Endothelial cell of hepatic sinusoid (primary cell): ENCODE results near the gene OLR1.
"Not testable (repeated sequence)": the region's sequence is repeated elsewhere in the genome, so short reads cannot be mapped to it uniquely, and the experiment has no call there.

ENCODE experiments used
- in situ Hi-C: cut with HindIII; loops from 2 replicates; pipeline ENCODE4 v1.10.0; 2017; ENCODE audit warnings: low sequenced_read_pairs

OLR1 gene

DNA sequence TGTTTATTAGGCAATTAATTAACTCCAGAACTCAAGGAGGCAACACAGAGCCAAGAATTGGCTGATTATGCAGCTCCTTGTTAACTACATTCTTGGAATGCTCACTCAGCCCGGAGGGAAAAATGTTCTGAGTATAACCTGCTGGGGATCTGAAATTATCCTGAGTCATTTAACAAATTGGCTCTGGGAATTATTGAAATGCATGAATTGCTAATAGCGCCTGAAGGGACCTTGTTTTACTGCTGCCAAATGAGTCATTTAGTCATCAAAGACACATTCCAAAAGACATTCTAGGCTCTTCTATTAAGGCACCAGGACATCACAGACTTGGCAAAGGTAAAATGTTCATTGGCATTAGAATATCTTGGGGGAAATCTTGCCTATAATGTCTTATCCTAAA lies 19.9 kb upstream of the OLR1 start:
- in situ Hi-C loops, result no loop called here

DNA sequence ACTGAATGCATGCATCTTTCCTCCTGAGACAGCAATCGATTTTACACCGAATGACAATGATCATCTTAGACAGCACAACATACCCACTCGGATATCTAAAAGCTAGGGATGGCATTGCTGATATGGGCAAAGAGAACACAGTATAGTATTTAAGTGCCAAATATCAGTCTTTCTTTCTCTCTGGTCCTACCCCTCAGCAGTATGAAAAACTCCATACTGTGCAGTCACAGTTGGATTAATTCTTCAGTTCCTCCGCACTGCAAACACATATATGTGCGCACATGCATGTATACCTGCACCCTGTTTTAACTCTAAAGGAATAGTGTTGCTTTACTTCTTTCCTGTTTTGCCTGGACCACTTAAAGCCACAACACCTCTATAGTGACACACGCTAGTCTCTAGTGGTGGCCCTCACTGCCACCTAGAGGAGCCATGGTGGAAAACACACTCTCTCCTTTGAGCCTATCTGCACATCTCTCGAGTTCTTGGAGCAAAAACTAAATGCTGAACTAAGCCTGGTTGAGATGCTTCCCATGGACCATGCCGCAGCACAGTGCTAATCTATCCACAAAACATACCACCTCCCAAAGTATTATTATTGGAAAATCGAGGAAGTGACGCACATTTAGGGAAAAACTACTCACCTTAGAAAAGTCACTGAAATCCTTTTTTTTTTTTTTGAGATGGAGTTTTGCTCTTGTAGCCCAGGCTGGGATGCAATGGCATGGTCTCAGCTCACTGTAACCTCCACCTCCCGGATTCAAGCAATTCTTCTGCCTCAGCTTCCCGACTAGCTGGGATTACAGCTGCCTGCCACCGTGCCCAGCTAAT lies 18.8 kb upstream of the OLR1 start:
- in situ Hi-C loops, result no loop called here

DNA sequence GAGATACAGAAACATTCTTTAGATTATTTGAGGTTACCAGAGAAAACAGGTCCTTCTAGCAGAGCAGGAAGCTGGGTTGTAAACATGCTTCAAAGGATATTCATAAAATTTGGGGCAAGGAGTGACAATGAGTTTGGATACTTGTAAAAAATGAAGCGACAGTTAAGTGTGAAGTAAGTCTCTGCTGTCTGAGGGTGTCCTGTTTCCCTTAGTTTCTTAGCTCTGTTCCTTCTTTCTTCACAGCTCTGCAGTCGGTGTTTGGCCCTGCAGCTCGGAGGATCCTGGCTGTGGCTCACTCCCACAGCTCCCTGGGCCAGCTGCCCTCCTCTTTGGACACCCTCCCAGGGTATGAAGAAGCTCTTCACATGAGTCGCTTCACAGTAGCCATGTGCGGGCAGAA lies 17.7 kb upstream of the OLR1 start:
- in situ Hi-C loops, result no loop called here

DNA sequence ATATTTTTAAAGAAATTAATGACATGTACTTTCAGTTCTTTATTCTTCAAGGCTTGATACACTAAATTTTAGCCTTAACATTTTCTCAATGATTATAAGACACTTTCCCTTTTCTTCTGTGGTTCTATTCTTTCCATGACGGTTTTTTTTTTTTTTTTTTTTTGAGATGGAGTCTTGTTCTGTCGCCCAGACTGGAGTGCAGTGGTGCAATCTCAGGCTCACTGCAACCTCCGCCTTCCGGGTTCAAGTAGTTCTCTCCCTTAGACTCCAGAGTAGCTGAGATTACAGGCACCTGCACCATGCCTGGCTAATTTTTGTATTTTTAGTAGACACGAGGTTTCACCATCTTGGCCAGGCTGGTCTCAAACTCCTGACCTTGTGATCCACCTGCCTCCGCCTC lies 15.0 kb upstream of the OLR1 start:
- in situ Hi-C loops, result not testable (repeated sequence)

DNA sequence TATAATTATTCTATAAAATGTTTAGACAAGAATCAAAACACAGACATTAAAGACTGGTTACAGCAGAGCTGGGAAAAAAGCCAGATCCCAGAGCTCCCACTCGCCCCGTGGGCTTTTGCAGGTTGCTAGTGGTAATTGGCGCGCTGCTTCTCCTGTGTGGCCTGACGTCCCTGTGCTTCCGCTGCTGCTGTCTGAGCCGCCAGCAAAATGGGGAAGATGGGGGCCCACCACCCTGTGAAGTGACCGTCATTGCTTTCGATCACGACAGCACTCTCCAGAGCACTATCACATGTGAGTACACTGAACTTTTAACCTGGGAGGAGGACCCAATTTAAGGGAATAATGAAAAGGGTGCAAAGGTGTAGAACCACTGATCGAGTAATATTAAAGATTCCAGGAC lies 14.4 kb upstream of the OLR1 start:
- in situ Hi-C loops, result no loop called here

DNA sequence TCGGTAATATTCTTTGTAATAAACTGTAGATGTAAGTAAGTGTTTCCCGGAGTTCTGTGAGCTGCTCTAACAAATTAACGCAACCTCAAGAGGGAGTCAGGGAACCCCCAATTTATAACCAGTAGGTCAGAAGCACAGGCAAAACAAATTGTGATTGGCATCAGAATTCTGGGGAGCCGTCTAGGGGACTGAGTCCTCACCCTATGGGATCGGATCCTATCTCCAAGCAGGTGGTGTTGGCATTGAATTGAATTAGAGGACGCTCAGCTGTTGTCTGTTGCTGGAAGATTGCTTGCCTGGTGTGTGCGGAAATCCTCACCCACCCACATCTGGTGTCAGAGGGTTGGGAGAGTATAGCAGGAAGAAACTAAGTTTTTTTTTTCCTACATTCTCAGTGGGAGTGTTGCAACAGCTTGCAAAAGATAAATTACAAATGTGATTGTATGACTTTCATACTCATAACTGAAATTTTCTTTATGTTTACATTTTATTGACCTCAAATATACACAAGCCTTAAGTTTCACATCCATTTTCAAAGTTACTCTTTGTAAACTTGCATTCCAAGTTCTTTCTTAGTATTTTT lies 12.4 kb upstream of the OLR1 start:
- in situ Hi-C loops, result no loop called here

DNA sequence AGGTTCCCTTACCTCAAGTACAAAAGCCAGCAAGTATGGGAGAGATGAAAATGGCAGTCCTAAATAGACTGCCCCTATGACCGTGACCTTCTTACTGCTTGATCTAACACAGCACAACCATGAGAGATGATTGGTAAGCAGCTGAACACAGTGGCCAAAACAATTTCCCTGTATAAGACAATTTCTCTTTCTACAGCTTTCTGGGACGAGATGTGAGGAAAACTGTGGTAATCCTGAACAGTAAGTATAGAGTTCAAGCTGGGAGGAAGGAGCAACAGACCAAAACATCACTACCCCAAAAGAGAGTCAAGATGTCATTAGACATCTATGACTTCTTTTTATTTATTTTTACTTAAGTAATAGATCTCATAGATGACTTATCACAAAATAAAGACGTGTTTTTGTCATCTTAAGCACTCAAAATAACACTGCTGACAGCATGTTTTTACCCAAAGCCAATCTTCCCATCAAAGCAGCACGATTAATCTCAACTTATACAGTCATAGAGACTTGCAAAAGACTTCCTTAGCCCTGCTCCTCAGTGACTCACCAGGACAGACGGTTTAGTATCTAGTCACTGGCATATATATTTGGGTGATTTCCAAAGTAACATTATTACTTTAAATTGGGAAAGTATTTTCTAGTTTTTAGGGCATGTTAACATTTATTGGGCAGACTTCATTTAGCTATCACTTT lies 10.6 kb upstream of the OLR1 start:
- in situ Hi-C loops, result no loop called here

DNA sequence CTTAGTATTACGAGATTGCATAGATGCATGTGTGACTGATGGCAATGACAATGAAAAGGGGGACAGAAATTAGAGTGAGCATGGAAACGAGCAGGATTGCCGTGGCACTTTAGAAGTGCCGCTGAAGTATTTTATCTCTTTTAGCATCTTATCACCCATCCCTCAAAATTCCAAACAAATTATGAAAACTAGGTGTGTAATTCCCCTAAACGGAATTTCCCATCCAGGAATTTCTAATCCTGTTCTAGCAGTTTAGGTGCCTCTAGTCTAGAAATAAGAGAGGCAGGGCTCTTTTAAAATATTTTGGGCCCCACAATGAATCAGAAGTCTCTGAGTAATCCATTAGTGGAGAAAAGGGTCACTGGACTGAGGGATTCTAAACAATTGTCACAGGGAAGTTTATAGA lies 7.8 kb upstream of the OLR1 start:
- in situ Hi-C loops, result no loop called here

DNA sequence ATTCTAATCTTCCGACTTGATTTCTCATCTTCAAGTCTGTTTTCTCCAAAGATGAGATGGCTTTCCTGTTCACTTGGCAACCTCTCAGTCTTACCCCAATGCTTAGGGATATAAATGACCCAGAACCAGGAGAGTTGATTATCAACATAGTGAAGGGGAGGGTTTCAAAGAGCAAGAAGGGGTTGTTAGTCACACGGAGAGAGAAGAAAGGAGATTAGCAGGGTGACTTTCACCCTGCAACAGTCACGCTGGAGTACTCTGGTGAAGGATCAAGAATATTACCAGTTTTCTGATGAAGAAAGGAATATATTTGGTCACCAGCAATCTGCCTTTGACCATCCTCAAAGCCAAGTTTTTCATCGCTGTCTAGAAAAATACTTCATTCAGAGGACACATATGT lies 6.9 kb upstream of the OLR1 start, which contains the start of gene TMEM52B:
TSS of gene TMEM52B (plus strand) at position 212 of the 400 bp plus-strand sequence. CDS start 543 bp downstream, outside the sequence.
- in situ Hi-C loops, result no loop called here

DNA sequence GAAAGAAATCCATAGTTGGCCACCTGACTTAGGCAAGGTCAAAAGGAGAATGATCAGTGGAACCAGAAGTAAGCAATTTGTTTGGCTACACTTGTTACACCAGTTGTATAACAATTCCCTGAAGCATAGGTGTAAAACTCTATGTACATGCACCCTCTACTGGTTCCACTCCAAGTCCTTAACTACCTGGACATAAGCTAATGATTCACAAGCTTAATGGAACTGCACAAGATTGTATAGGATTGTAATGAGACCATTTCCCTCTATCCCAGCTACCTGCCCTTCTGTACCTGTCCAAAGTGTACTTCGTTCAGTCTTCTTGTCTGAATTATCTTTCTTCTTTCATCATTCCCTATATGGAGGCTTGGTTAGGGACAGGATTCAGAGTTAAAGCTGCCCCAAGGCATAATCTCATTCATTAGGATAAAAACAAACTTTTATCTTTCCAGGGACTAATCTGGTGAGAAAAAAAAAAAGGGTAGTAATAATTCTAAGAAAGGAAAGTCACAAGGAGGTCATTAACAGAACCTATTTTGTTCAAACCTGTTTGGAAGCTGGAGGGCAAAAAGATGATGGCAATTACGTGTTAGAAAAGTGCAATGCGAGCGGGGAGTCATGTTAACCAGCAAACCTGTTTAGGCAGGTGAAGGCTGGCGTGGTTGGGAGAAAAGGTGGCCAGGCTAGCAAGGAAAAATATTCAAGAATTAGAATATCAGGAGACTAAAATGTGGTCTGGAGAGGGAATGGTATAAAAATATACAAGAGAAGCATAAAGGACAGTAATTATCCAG lies 4.1 kb upstream of the OLR1 start:
- in situ Hi-C loops, result no loop called here

DNA sequence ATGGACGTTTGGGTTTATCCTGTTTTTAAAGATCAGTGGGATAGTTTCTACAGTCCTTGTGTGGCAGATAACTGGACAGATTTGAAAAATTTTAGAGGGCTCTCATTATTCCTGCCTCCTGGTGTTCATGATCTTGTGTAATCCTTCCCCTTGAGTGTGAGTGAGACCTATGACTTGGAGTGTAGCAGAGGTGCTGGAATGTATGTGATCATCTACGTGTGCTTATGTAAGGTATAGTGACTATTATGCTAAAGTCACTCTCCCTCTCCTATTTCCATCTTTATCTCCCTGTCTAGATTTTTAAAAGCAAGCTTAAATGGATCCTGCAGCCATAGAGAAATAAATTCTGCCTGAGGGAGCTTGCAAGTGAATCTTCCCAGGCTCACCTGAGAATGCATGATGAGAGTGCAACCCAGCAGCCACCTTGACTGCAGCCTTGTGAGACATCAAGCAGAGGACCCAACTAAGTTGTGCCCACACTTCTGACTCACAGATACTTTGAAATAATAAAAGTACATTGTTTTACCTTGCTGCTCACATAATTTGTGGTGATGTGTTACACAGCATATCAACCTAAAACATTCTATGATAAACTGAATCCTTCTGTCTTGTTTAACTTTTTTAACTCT lies 3.2 kb upstream of the OLR1 start:
- in situ Hi-C loops, result no loop called here

DNA sequence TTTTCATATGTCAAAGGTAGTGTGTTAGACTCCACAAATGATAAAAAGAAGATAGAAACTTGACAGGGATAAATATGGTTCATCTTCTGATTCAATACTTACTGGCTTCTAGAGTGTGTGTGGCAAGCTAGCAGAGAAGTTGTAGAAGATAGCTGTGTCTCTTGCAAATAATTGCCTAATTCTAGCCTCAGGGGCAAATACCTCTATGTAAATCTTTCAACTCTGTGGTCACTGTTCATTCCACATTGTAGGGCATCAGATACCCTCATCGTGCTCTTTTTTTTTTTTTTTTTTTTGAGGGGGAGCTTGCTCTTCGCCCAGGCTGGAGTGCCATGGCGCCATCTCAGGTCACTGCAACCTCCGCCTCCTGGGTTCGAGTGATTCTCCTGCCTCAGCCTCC lies 1.7 kb downstream of the OLR1 start:
- in situ Hi-C loops, result no loop called here

DNA sequence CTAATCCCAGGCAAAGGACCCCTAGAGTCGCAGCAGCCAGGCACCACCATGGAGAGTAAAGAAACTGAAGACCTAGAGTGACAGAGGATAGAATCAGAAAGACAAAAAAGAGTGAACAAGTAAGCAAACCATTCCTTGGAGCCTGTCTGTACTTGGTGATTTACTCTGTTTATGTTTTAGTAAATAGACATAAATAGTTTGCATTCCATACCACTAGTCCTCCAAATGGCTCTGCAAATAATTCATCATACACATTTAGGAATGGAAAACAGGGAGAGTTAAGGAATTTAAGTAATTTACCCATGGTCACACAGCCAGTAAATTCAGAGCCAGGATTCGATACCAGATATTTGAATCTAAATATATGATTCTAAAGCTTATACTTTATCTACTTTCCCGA lies 2.8 kb downstream of the OLR1 start:
- in situ Hi-C loops, result no loop called here

DNA sequence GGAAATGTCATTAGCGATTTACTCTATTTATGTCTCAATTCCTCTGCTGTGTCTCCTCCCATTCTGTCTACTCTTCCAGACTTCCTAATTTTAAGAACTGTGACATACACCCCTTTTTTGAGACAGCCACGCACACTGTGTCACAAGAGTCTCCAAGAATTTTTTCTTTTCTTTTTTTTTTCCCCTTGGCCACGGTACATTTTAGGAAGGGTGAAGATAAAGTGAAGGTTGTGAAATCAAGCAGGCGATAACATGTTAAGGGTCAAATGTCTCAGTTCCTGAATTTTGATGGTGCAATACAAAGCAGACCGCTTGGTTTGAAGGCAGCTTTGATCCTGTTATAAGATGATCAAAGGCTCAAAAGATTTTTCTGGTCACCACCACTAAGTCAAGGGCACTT lies 4.3 kb downstream of the OLR1 start:
- in situ Hi-C loops, result no loop called here

DNA sequence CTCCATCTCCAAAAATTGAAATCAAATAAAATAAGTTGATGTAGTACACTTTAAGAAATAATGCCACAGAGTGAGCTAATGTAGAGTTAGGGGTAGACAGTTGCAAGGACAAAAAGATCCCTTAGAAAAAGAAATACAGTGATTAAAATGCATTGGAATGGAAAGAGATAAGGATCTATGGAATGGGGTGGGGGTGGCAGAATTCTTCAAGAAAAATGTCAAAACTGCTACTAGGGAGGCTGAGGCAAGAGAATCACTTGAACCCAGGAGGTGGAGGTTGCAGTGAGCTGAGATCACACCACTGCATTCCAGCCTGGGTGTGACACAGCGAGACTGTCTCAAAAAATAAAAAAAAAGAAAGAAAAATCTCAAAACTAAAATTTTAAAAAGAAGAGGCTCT lies 6.5 kb downstream of the OLR1 start:
- in situ Hi-C loops, result no loop called here

DNA sequence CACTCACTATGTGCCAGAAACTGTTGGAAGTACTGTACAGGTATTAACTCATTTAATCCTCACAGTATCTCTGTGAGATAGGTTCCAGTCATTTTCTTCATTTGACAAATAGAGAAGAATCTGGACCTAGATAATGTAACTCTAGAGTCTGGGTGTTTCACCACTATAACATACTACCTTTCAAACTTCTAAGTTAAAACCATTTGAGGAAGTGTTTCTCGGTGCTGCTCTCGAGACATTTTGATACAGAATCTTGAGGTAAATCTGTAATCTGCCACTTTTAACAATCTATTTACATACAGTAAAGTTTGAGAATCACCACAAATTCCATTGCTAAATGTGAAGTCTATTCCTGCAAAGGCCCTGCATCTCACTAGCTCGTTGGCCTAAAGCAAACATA lies 8.8 kb downstream of the OLR1 start:
- in situ Hi-C loops, result no loop called here

DNA sequence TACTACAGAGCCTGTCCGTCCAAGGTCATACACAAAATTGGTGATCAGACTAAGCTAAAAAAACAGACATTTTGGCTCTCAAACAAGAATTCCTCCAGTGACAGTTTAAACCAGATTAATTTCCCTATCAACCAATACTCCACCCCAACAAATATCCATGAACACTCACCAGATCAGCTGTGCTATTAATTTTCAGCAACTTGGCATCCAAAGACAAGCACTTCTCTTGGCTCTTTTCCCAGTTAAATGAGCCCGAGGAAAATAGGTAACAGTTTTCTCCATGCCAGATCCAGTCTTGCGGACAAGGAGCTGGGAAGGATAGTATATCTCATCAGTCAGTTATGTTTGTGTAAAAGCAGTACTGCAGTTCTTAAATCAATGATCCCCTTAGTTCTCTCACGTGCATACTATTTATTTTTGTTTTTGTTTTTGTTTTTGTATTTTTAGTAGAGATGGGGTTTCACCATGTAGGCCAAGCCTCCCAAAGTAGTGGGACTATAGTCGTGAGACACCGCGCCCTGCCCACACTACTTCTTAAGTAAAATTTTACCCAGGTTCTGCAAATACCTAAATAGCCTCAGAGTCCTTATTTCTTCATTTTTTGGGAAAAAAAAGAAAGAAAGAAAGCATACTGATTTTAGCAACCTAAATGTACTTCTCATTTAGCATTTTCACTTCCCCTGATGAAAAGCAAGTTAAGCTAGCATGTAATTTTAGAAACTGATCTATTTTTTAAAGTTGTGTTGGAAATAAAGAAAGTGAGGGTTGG lies 11.1 kb downstream of the OLR1 start:
- in situ Hi-C loops, result no loop called here

DNA sequence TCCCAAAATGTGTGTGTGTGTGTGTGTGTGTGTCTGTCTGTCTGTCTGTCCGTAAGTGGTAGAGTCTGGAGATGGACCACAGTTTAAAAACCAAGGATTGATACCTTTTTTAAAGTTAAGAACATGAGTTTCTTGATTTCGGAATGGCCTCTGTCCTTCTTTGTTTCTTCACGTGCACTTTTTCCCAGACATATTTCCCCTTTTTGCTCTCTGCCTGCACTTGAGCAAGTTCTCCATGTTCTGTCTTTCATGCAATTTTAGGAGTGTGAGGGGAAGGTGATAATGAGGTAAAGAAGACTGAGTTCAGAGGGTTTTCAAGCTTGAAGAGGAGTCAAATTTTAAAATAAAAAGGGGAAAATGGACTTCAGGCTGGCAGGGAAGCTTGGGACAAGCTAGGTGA lies 12.7 kb downstream of the OLR1 start:
- in situ Hi-C loops, result loop anchor here (5.0 kb wide), 3 partner anchors 48 to 132 kb away; no protein-coding TSS in a partner anchor

DNA sequence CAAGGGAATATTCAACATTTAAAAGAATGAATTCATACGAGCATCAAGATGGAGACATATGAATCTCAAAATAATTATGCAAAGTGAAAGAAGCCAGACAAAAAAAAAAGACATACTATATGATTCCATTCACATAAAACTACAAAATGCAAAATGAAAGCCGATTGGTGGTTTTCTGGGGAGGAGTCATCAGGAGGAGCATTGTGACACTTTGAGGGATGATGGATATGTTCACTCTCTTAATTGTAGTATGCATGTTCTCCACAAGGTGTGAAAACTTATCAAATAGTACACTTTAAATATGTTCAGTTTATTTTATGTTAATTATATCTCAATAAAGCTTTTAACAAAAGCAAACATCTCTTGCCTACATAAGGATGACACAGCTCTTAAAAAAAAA lies 13.5 kb downstream of the OLR1 start:
- in situ Hi-C loops, result loop anchor here (5.0 kb wide), 3 partner anchors 49 to 131 kb away; no protein-coding TSS in a partner anchor

DNA sequence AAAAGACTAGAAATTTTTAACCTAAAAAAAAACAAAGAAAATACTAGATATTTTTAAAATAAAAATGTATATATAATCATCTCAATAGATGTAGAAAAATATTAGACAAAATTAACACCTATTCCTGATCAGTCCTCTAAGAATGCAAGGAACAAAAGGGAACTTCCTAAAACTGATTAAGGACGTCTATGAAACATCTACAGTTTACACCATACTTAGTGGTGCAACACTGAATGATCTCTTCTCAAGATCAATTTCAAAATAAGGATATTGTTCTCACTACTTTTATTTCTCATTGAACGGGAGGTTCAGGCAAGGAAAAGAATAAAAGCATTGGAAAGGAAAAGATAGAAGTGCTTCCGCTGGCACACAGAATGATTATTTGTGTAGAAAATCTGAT lies 16.0 kb downstream of the OLR1 start:
- in situ Hi-C loops, result loop anchor here (5.0 kb wide), 3 partner anchors 51 to 129 kb away; no protein-coding TSS in a partner anchor
